Neural progenitor cell (in vitro differentiated cells): Measurements from ENCODE around the gene CEBPA. TPM values are rescaled to one million over a fixed set of nuclear protein-coding genes. Genes with fewer than 3 reads are reported as not detected.

Experiments
- DNase-seq: peaks from one replicate; pipeline ENCODE4 v3.0.0-alpha.2; 2016; ENCODE audit warnings: low spot score
- H2AFZ ChIP-seq: fragments of 200-600 bp; sonication (generic); replicated peaks from 2 replicates; pipeline ENCODE4 v1.6.1; 2016; ENCODE audit warnings: antibody characterized with exemption
- H3F3A ChIP-seq: fragments of 200-600 bp; sonication (generic); 2 replicates; pipeline ENCODE4 v1.6.1; 2016; ENCODE audit warnings: antibody characterized with exemption, low read depth
- H3K27ac ChIP-seq: fragments of 200-600 bp; sonication (generic); 2 replicates; pipeline ENCODE4 v1.5.1; 2016; ENCODE audit warnings: mild to moderate bottlenecking
- H3K27me3 ChIP-seq: fragments of 200-600 bp; sonication (generic); 2 replicates; pipeline ENCODE4 v1.6.1; 2016; ENCODE audit warnings: mild to moderate bottlenecking, moderate library complexity
- H3K36me3 ChIP-seq: fragments of 200-600 bp; sonication (generic); 2 replicates; pipeline ENCODE4 v1.5.1; 2016
- H3K4me1 ChIP-seq: fragments of 200-600 bp; sonication (generic); 2 replicates; pipeline ENCODE4 v1.6.1; 2016; ENCODE audit warnings: mixed run types
- H3K4me2 ChIP-seq: fragments of 200-600 bp; sonication (generic); 2 replicates; pipeline ENCODE4 v1.6.1; 2016
- H3K4me3 ChIP-seq: fragments of 200-600 bp; sonication (generic); 2 replicates; pipeline ENCODE4 v1.5.1; 2016
- H3K79me2 ChIP-seq: fragments of 200-600 bp; sonication (generic); 2 replicates; pipeline ENCODE4 v1.6.1; 2016; ENCODE audit warnings: low read depth
- H3K9ac ChIP-seq: fragments of 200-600 bp; sonication (generic); 2 replicates; pipeline ENCODE4 v1.6.1; 2016
- H3K9me3 ChIP-seq: fragments of 200-600 bp; sonication (generic); 2 replicates; pipeline ENCODE4 v1.5.1; 2016; ENCODE audit warnings: low read depth
- H4K20me1 ChIP-seq: fragments of 200-600 bp; sonication (generic); 2 replicates; pipeline ENCODE4 v1.6.1; 2016; ENCODE audit warnings: low read depth
- H3K27ac Mint-ChIP-seq: 3 replicates; pipeline ENCODE4 v1.8.0; 2021; ENCODE audit warnings: mixed read lengths
- H3K27me3 Mint-ChIP-seq: 2 replicates; pipeline ENCODE4 v1.8.0; 2022; ENCODE audit warnings: low read depth, mild to moderate bottlenecking, inconsistent platforms, moderate library complexity, mixed read lengths; ENCODE audit not compliant: insufficient read depth
- H3K36me3 Mint-ChIP-seq: 3 replicates; pipeline ENCODE4 v1.8.0; 2021; ENCODE audit warnings: mixed read lengths
- H3K4me1 Mint-ChIP-seq: 3 replicates; pipeline ENCODE4 v1.8.0; 2021; ENCODE audit warnings: mixed read lengths
- H3K4me3 Mint-ChIP-seq: 3 replicates; pipeline ENCODE4 v1.8.0; 2021; ENCODE audit warnings: mild to moderate bottlenecking, moderate library complexity, mixed read lengths
- H3K9me3 Mint-ChIP-seq: 3 replicates; pipeline ENCODE4 v1.8.0; 2020; ENCODE audit warnings: mixed read lengths
- CTCF ChIP-seq: fragments of 200-600 bp; sonication (generic); IDR thresholded peaks from 2 replicates; pipeline ENCODE4 v1.5.1; 2017; ENCODE audit warnings: antibody characterized with exemption, mild to moderate bottlenecking
- EZH2 ChIP-seq: fragments of 200-600 bp; sonication (generic); IDR thresholded peaks from 2 replicates; pipeline ENCODE4 v1.6.1; 2017; ENCODE audit warnings: antibody characterized with exemption, mild to moderate bottlenecking, moderate library complexity
- EZH2phosphoT487 ChIP-seq: fragments of 200-600 bp; sonication (generic); IDR thresholded peaks from 2 replicates; pipeline ENCODE4 v1.6.1; 2017; ENCODE audit warnings: antibody characterized with exemption
- total RNA-seq: library from RNA; depleted of rRNA; stranded (reverse); fragments of >200 nt; gene quantifications from 2 replicates; pipeline ENCODE4 v1.2.3, GENCODE V29; 2015; ENCODE audit warnings: low replicate concordance

The CEBPA gene
- total RNA-seq, 1 donor from 2014 or later = 0.71 TPM

GRCh38 chr19:33260628-33261418 lies 41.5 kb downstream of the CEBPA start:
- no peak overlapping the region for H3K9ac ChIP-seq
- no peaks in the 10 kb centered on the region for H3K27me3 ChIP-seq
- H2AFZ ChIP-seq = no peak overlapping the region
- no peaks in the 10 kb centered on the region for H3K4me1 ChIP-seq
- H3K27ac Mint-ChIP-seq = no peak overlapping the region
- no peak overlapping the region for H3K4me2 ChIP-seq
- no peaks in the 10 kb centered on the region for H3K9me3 ChIP-seq
- DNase-seq = no peak
- no peaks in the 10 kb centered on the region for H4K20me1 ChIP-seq
- peaks cover 3% of the 10 kb centered on the region for H3K4me1 Mint-ChIP-seq
- no peak overlapping the region for H3K4me3 ChIP-seq
- H3K36me3 Mint-ChIP-seq = no peaks in the 10 kb centered on the region
- peaks cover 3% of the 10 kb centered on the region for H3K9me3 Mint-ChIP-seq
- H3K27ac ChIP-seq = no peak overlapping the region
- H3K36me3 ChIP-seq = no peaks in the 10 kb centered on the region
- H3K27me3 Mint-ChIP-seq = peaks cover 10% of the 10 kb centered on the region
- no peaks in the 10 kb centered on the region for H3F3A ChIP-seq
- no peaks in the 10 kb centered on the region for H3K79me2 ChIP-seq
- TF ChIP-seq CTCF (no peak), EZH2phosphoT487 (no peak), EZH2 (no peak)
- H3K4me3 Mint-ChIP-seq = no peak overlapping the region

- Histone ChIP-seq H3K9ac (no peak overlapping the region), H3K9me3 (no peaks in the 10 kb centered on the region), H4K20me1 (no peaks in the 10 kb centered on the region), H3K4me1 (no peaks in the 10 kb centered on the region), H3K4me3 (no peak overlapping the region), H3K79me2 (no peaks in the 10 kb centered on the region), H3F3A (no peaks in the 10 kb centered on the region), H3K27me3 (no peaks in the 10 kb centered on the region), H2AFZ (no peak overlapping the region), H3K27ac (no peak overlapping the region), H3K4me2 (no peak overlapping the region), H3K36me3 (no peaks in the 10 kb centered on the region)
- peaks cover 3% of the 10 kb centered on the region for H3K9me3 Mint-ChIP-seq
- no peak overlapping the region for H3K4me3 Mint-ChIP-seq
- TF ChIP-seq CTCF (no peak), EZH2 (no peak), EZH2phosphoT487 (no peak)
- no peaks in the 10 kb centered on the region for H3K36me3 Mint-ChIP-seq
- peaks cover 6% of the 10 kb centered on the region for H3K27me3 Mint-ChIP-seq
- no peak for DNase-seq
- no peak overlapping the region for H3K27ac Mint-ChIP-seq
- peaks cover 2% of the 10 kb centered on the region for H3K4me1 Mint-ChIP-seq
Measured at GRCh38 chr19:33259539-33259938, 42.8 kb downstream of the CEBPA start.

GRCh38 chr19:33257828-33258227 lies 44.5 kb downstream of the CEBPA start:
- Histone ChIP-seq H4K20me1 (no peaks in the 10 kb centered on the region), H2AFZ (no peak overlapping the region), H3K79me2 (no peaks in the 10 kb centered on the region), H3K4me1 (no peaks in the 10 kb centered on the region), H3K9ac (no peak overlapping the region), H3K36me3 (no peaks in the 10 kb centered on the region), H3K27me3 (no peaks in the 10 kb centered on the region), H3K27ac (no peak overlapping the region), H3K4me2 (no peak overlapping the region), H3K4me3 (no peak overlapping the region), H3K9me3 (no peaks in the 10 kb centered on the region), H3F3A (no peaks in the 10 kb centered on the region)
- TF ChIP-seq EZH2phosphoT487 (no peak), EZH2 (no peak), CTCF (no peak)
- Mint-ChIP-seq H3K27me3 (peaks cover 2% of the 10 kb centered on the region), H3K9me3 (peaks cover 3% of the 10 kb centered on the region), H3K4me1 (no peaks in the 10 kb centered on the region), H3K36me3 (no peaks in the 10 kb centered on the region), H3K27ac (no peak overlapping the region), H3K4me3 (no peak overlapping the region)
- no peak for DNase-seq
